WTC11 (cell line): ENCODE results near the gene TMEM178B. TPM values are rescaled to one million over a fixed set of nuclear protein-coding genes. Genes with fewer than 3 reads are reported as not detected.

Experiments
- ATAC-seq: fragments of 200-7000 bp; cut with Tn5 transposase; 2 replicates; pipeline ENCODE4 v1.10.0; 2021; ENCODE audit warnings: mild to moderate bottlenecking, moderate library complexity
- CTCF ChIA-PET: fragments of 300-600 bp; sonication (Branson Sonifier 250); formaldehyde crosslinking; loops from one replicate; lab custom pipeline; 2021; ENCODE audit warnings: antibody characterized with exemption; lab: Charles Lee
- POLR2A ChIA-PET: fragments of 350-600 bp; sonication (Branson Sonifier 250); formaldehyde crosslinking; loops from one replicate; lab custom pipeline; 2021; ENCODE audit warnings: antibody characterized with exemption; lab: Charles Lee
- DNase-seq: peaks from one replicate; pipeline ENCODE4 v3.0.0; 2021; ENCODE audit warnings: low spot score
- H3K27ac Mint-ChIP-seq: 2 replicates; pipeline ENCODE4 v1.8.0; 2021; ENCODE audit warnings: mixed read lengths
- H3K27me3 Mint-ChIP-seq: 2 replicates; pipeline ENCODE4 v1.8.0; 2021; ENCODE audit warnings: low read depth, mild to moderate bottlenecking, moderate library complexity, mixed read lengths
- H3K36me3 Mint-ChIP-seq: 2 replicates; pipeline ENCODE4 v1.8.0; 2021; ENCODE audit warnings: mixed read lengths
- H3K4me1 Mint-ChIP-seq: 2 replicates; pipeline ENCODE4 v1.8.0; 2022; ENCODE audit warnings: mixed read lengths
- H3K4me3 Mint-ChIP-seq: 2 replicates; pipeline ENCODE4 v1.8.0; 2021; ENCODE audit warnings: mild to moderate bottlenecking, moderate library complexity, mixed read lengths
- H3K9me3 Mint-ChIP-seq: 2 replicates; pipeline ENCODE4 v1.8.0; 2021; ENCODE audit warnings: mixed read lengths
- AFF4 ChIP-seq: sonication (generic); formaldehyde crosslinking; IDR thresholded peaks from 2 replicates; pipeline ENCODE4 v1.8.1; 2023; ENCODE audit warnings: mild to moderate bottlenecking, missing genetic modification reagents, borderline replicate concordance
- CTCF ChIP-seq: fragments of 200-600 bp; IDR thresholded peaks from 2 replicates; pipeline ENCODE4 v1.8.0; 2022; ENCODE audit warnings: antibody characterized with exemption
- E2F4 ChIP-seq: sonication (generic); formaldehyde crosslinking; IDR thresholded peaks from 2 replicates; pipeline ENCODE4 v1.8.1; 2022; ENCODE audit warnings: low read depth, mild to moderate bottlenecking, moderate library complexity, missing genetic modification reagents, borderline replicate concordance
- E2F5 ChIP-seq: sonication (generic); formaldehyde crosslinking; IDR thresholded peaks from 2 replicates; pipeline ENCODE4 v1.8.1; 2022; ENCODE audit warnings: mild to moderate bottlenecking, moderate library complexity, missing genetic modification reagents
- ETV6 ChIP-seq: sonication (generic); formaldehyde crosslinking; IDR thresholded peaks from 2 replicates; pipeline ENCODE4 v1.8.1; 2022; ENCODE audit warnings: mild to moderate bottlenecking, missing genetic modification reagents
- HMGXB4 ChIP-seq: sonication (generic); formaldehyde crosslinking; IDR thresholded peaks from 2 replicates; pipeline ENCODE4 v1.8.1; 2023; ENCODE audit warnings: mild to moderate bottlenecking, moderate library complexity, missing genetic modification reagents
- KAT7 ChIP-seq: sonication (generic); formaldehyde crosslinking; IDR thresholded peaks from 2 replicates; pipeline ENCODE4 v1.8.1; 2023; ENCODE audit warnings: missing genetic modification reagents, mild to moderate bottlenecking, borderline replicate concordance
- PRDM15 ChIP-seq: sonication (generic); formaldehyde crosslinking; IDR thresholded peaks from 2 replicates; pipeline ENCODE4 v1.8.0; 2022; ENCODE audit warnings: missing genetic modification reagents
- SP1 ChIP-seq: sonication (generic); formaldehyde crosslinking; conservative IDR thresholded peaks from 2 replicates; pipeline ENCODE4 v1.8.1; 2022; ENCODE audit warnings: missing genetic modification reagents
- USF1 ChIP-seq: sonication (generic); formaldehyde crosslinking; IDR thresholded peaks from 2 replicates; pipeline ENCODE4 v1.8.0; 2022; ENCODE audit warnings: mild to moderate bottlenecking, missing genetic modification reagents
- USF2 ChIP-seq: sonication (generic); formaldehyde crosslinking; IDR thresholded peaks from 2 replicates; pipeline ENCODE4 v1.8.1; 2023; ENCODE audit warnings: mild to moderate bottlenecking, missing genetic modification reagents, moderate library complexity
- ZNF219 ChIP-seq: sonication (generic); formaldehyde crosslinking; IDR thresholded peaks from 2 replicates; pipeline ENCODE4 v1.8.0; 2023; ENCODE audit warnings: missing genetic modification reagents, mild to moderate bottlenecking, borderline replicate concordance
- ZNF232 ChIP-seq: sonication (generic); formaldehyde crosslinking; IDR thresholded peaks from 2 replicates; pipeline ENCODE4 v1.8.0; 2022; ENCODE audit warnings: mild to moderate bottlenecking, missing genetic modification reagents
- ZNF263 ChIP-seq: sonication (generic); formaldehyde crosslinking; IDR thresholded peaks from 2 replicates; pipeline ENCODE4 v1.8.1; 2022; ENCODE audit warnings: low read depth, mild to moderate bottlenecking, moderate library complexity, missing genetic modification reagents
- total RNA-seq: library from RNA; stranded (reverse); gene quantifications from 3 replicates; pipeline ENCODE4 v1.2.3, GENCODE V29; 2021

Gene TMEM178B
- total RNA-seq, 1 experiment from 2014 or later = 20.4 TPM

- CTCF ChIA-PET = no interaction called here
- POLR2A ChIA-PET = no interaction called here
- no peak overlapping the region for H3K4me3 Mint-ChIP-seq
- peaks cover 5% of the 10 kb centered on the region; the same call in 1 of the 2 replicates for H3K9me3 Mint-ChIP-seq
- no peak for DNase-seq
- ATAC-seq = no peak
- peaks cover 23% of the 10 kb centered on the region for H3K4me1 Mint-ChIP-seq
- no peaks in the 10 kb centered on the region for H3K27me3 Mint-ChIP-seq
- H3K36me3 Mint-ChIP-seq = no peaks in the 10 kb centered on the region
- no peak for TF ChIP-seq ZNF219
- TF ChIP-seq, all 79 proteins: peak for 0
- H3K27ac Mint-ChIP-seq = no peak overlapping the region
Measured at GRCh38 chr7:141300816-141301215, 227.0 kb downstream of the TMEM178B start.

GRCh38 chr7:141301544-141301943 is 227.7 kb downstream of the TMEM178B start:
- ChIA-PET CTCF (no interaction called here), POLR2A (no interaction called here)
- peaks cover 18% of the 10 kb centered on the region for H3K4me1 Mint-ChIP-seq
- H3K36me3 Mint-ChIP-seq = no peaks in the 10 kb centered on the region
- no peak overlapping the region for H3K4me3 Mint-ChIP-seq
- DNase-seq (no peak), ATAC-seq (no peak)
- no peak overlapping the region for H3K27ac Mint-ChIP-seq
- TF ChIP-seq PRDM15 (CRISPR knock-in tag) = no peak
- no peak for TF ChIP-seq USF2 (CRISPR knock-in tag)
- H3K27me3 Mint-ChIP-seq = no peaks in the 10 kb centered on the region
- H3K9me3 Mint-ChIP-seq = peaks cover 5% of the 10 kb centered on the region; the same call in 1 of the 2 replicates

GRCh38 chr7:141302617-141303016 is 228.8 kb downstream of the TMEM178B start:
- POLR2A ChIA-PET = no interaction called here
- DNase-seq (no peak), ATAC-seq (no peak)
- no peaks in the 10 kb centered on the region for H3K36me3 Mint-ChIP-seq
- CTCF ChIA-PET = no interaction called here
- TF ChIP-seq ETV6 (CRISPR knock-in tag) = no peak
- no peak for TF ChIP-seq HMGXB4 (CRISPR knock-in tag)
- TF ChIP-seq CTCF = no peak
- no peak for TF ChIP-seq SP1
- no peak for TF ChIP-seq E2F4 (CRISPR knock-in tag)
- TF ChIP-seq ZNF263 (CRISPR knock-in tag) = no peak
- TF ChIP-seq USF1 (CRISPR knock-in tag) = no peak
- TF ChIP-seq ZNF232 = no peak
- no peak for TF ChIP-seq KAT7 (CRISPR knock-in tag)
- TF ChIP-seq E2F5 (CRISPR knock-in tag) = no peak
- TF ChIP-seq AFF4 = no peak
- no peak overlapping the region for H3K4me3 Mint-ChIP-seq
- peaks cover 18% of the 10 kb centered on the region for H3K4me1 Mint-ChIP-seq
- H3K9me3 Mint-ChIP-seq = peaks cover 5% of the 10 kb centered on the region; the same call in 1 of the 2 replicates
- no peak overlapping the region for H3K27ac Mint-ChIP-seq
- no peaks in the 10 kb centered on the region for H3K27me3 Mint-ChIP-seq
